Naive B cell (primary cell): ENCODE measurements around the gene CAPZB. TPM values are rescaled to one million over a fixed set of nuclear protein-coding genes. Genes with fewer than 3 reads are reported as not detected.

Experiments
- ATAC-seq, 2 donors: fragments of 150-1000 bp; cut with Tn5 transposase; 2 replicates each; pipeline ENCODE4 v1.10.0; 2021; ENCODE audit warnings: low read depth in 2 of 2, mild to moderate bottlenecking in 2 of 2, moderate library complexity in 2 of 2
- DNase-seq: peaks from one replicate; pipeline ENCODE4 v3.0.0; 2022
- H3K27ac Mint-ChIP-seq, 6 donors: one replicate each; pipeline ENCODE4 v1.8.0; 2020 to 2022; ENCODE audit warnings: mild to moderate bottlenecking in 6 of 6, mixed read lengths in 6 of 6, moderate library complexity in 5 of 6, inconsistent platforms in 2 of 6
- H3K27me3 Mint-ChIP-seq, 3 donors: one replicate each; pipeline ENCODE4 v1.8.0; 2021 to 2022; ENCODE audit warnings: mixed read lengths in 3 of 3, mild to moderate bottlenecking in 1 of 3
- H3K36me3 Mint-ChIP-seq, 2 donors: one replicate each; pipeline ENCODE4 v1.8.0; 2020 to 2022; ENCODE audit warnings: mixed read lengths in 2 of 2, inconsistent platforms in 1 of 2, mild to moderate bottlenecking in 1 of 2
- H3K4me1 Mint-ChIP-seq, 3 donors: one replicate each; pipeline ENCODE4 v1.8.0; 2020 to 2022; ENCODE audit warnings: mixed read lengths in 3 of 3, inconsistent platforms in 1 of 3, mild to moderate bottlenecking in 1 of 3, moderate library complexity in 1 of 3
- H3K4me3 Mint-ChIP-seq, 8 donors: one replicate each; pipeline ENCODE4 v1.8.0; 2020 to 2022; ENCODE audit warnings: mild to moderate bottlenecking in 8 of 8, mixed read lengths in 8 of 8, moderate library complexity in 8 of 8, inconsistent platforms in 2 of 8
- H3K9me3 Mint-ChIP-seq, 7 donors: one replicate each; pipeline ENCODE4 v1.8.0; 2020 to 2022; ENCODE audit warnings: mixed read lengths in 7 of 7, mild to moderate bottlenecking in 5 of 7, inconsistent platforms in 2 of 7, moderate library complexity in 1 of 7
- polyA plus RNA-seq, 6 donors: library from polyadenylated mRNA; unstranded; fragments of 300-500 nt; fragmentation: Illumina TruSeq; gene quantifications; one replicate each; pipeline ENCODE4 v1.2.3, GENCODE V29; 2021; ENCODE audit warnings: low read depth in 6 of 6

CAPZB gene
- polyA plus RNA-seq, 6 donors from 2014 or later, result 328 to 445 (median 382) TPM

DNA sequence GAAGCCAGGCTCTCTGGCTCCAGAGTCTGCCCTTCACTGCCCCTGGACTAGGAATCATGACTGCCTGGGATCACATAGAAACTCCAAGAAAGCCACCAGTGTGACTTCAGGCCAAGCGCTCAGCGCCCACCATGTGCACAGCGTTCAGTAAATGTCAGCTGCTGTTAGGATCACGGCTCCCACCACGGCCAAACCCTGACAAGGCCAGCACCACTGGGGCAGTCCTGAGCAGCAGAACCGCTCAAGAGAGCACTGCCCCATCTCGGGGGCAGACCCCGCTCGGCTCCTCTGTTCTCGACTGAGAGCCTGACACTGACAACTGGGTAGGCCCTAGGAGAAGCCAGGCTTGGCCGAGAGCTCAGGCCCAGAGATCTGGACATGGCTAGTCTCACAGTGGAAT, 10.0 kb downstream of the CAPZB start:
- Mint-ChIP-seq H3K27me3 (no peaks in the 10 kb centered on the region), H3K4me1 (peaks cover 64 to 94% (median 79%) of the 10 kb centered on the region in 3 donors), H3K9me3 (no peaks in the 10 kb centered on the region), H3K4me3 (peak overlapping the region in 1 of 8 donors; percentile 15), H3K27ac (peak overlapping the region in 3 of 6 donors; percentile 35 to 94 (median 82)), H3K36me3 (no peaks in the 10 kb centered on the region)
- DNase-seq (no peak), ATAC-seq (no peak)

- no peaks in the 10 kb centered on the region for H3K36me3 Mint-ChIP-seq
- no peaks in the 10 kb centered on the region for H3K9me3 Mint-ChIP-seq
- H3K4me3 Mint-ChIP-seq, result peak overlapping the region in 4 of 8 donors; percentile 25 to 41 (median 27)
- peaks cover 63 to 94% (median 79%) of the 10 kb centered on the region in 3 donors for H3K4me1 Mint-ChIP-seq
- peak overlapping the region in 5 of 6 donors; percentile 33 to 92 (median 57) for H3K27ac Mint-ChIP-seq
- DNase-seq (no peak), ATAC-seq (no peak)
- H3K27me3 Mint-ChIP-seq, result no peaks in the 10 kb centered on the region
These were observed 13.2 kb downstream of the CAPZB start for GRCh38 chr1:19472174-19472573.

- Mint-ChIP-seq H3K27me3 (no peaks in the 10 kb centered on the region), H3K4me1 (peaks cover 58 to 93% (median 78%) of the 10 kb centered on the region in 3 donors), H3K9me3 (no peaks in the 10 kb centered on the region), H3K27ac (peak overlapping the region; percentile 91 to 99 (median 94)), H3K4me3 (peak overlapping the region; percentile 72 to 94 (median 88)), H3K36me3 (no peaks in the 10 kb centered on the region)
- DNase-seq (no peak), ATAC-seq (no peak)
These were observed 16.3 kb downstream of the CAPZB start for GRCh38 chr1:19469004-19469403.

- H3K27ac Mint-ChIP-seq, result peak overlapping the region; percentile 91 to 99 (median 94)
- H3K27me3 Mint-ChIP-seq, result no peaks in the 10 kb centered on the region
- DNase-seq, result peak; percentile 67
- no peaks in the 10 kb centered on the region for H3K9me3 Mint-ChIP-seq
- H3K4me3 Mint-ChIP-seq, result peak overlapping the region; percentile 72 to 94 (median 88)
- no peaks in the 10 kb centered on the region for H3K36me3 Mint-ChIP-seq
- H3K4me1 Mint-ChIP-seq, result peaks cover 63 to 93% (median 82%) of the 10 kb centered on the region in 3 donors
- peak; percentile 90 to 91 for ATAC-seq
These were observed 16.9 kb downstream of the CAPZB start for GRCh38 chr1:19468397-19468956.

DNA sequence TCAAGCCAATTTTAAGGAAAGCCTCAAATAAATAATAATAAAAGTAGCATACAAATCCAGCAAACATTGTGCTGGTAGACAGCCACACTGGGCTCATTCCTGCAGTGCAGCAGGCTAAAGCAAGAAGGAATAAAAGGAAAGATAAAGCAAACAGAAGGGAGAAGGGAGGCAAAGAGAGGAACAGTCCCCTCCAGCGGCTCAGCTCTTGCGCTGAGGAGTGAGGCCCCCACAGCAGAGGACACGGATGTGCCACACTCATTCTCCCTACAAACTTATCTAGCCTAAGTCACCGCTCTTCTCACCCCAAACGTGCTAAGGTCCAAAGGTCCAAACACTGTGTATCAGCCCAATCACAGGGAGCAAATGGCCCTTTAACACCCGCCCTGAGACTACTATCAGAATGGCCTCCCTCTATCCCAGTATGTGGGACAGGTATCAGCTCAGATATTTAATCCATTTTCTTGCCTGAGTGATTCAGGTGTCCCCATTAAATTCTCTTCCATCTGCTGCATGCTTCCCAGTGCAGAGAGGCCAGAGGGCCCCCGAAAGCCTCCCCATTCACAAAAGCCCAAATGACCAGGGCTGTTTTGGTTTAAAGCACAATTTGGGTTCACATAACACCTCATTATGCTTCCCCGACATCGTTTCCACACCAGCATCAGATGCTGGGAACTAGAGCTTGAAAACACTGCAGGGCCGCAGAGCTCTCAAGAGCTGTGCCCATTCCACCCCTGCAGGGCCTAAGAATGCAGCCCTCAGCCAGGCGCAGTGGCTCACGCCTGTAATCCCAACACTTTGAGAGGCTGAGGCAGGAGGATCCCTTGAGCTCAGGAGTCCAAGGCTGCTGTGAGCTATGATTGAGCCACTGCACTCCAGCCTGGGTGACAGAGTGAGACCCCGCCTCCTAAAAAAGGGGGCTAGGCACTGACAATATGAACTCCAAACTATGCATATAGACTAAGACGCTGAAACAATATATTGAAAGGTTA, 17.8 kb downstream of the CAPZB start:
- ATAC-seq (no peak), DNase-seq (no peak)
- Mint-ChIP-seq H3K4me1 (peaks cover 71 to 99% (median 91%) of the 10 kb centered on the region in 3 donors), H3K36me3 (no peaks in the 10 kb centered on the region), H3K4me3 (peak overlapping the region in 6 of 8 donors; percentile 26 to 94 (median 81)), H3K9me3 (no peaks in the 10 kb centered on the region), H3K27me3 (no peaks in the 10 kb centered on the region), H3K27ac (peak overlapping the region; percentile 42 to 99 (median 90))

DNA sequence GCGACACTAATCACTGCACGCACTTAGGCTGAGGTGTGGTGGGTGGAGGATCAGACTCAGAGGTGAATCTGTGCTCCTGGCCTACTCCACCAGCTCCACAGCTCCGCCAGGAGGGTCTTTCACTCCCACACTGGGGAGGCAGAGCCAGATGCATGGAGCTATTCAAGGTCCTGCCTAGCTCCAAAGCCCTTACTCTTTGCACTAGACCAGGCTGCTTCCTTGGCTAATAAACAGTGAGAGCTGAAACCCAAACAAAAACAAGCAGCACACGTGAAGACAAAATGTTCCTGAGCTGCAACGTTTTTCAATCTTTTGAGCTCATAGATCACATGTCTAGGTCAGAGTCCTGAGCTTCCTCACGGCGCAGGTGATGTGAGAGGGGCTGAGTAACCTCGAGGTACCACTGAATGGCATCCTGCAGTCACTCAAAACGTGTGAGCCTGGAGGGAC, 19.2 kb downstream of the CAPZB start:
- H3K4me1 Mint-ChIP-seq, result peaks cover 60 to 97% (median 81%) of the 10 kb centered on the region in 3 donors
- no peak for ATAC-seq
- no peaks in the 10 kb centered on the region for H3K27me3 Mint-ChIP-seq

DNA sequence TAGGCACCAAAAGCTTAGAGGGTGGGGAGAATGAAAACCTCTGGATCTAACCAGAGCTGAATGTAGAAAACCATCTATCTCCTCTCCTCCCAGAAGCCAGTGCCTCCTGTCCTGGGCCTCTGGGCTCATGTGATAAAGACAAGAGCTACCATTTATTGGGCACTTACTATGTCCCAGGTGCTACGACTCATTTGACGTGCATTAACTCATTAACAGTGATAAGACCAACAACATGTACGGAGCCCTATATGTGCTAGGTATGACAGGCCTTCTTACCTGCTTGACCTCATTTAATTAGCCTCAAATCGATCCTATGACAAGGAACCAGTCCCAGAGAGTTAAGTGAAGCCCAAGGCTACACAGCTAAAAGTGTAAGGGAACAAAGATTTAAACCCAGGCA, 19.7 kb downstream of the CAPZB start:
- H3K36me3 Mint-ChIP-seq, result no peaks in the 10 kb centered on the region
- H3K4me3 Mint-ChIP-seq, result peak overlapping the region in 2 of 8 donors; percentile 12 to 83
- peak overlapping the region in 4 of 6 donors; percentile 30 to 83 (median 58) for H3K27ac Mint-ChIP-seq

More for the DNA sequence above, 19.2 kb downstream of the CAPZB start:
- H3K36me3 Mint-ChIP-seq, result no peaks in the 10 kb centered on the region
- no peak for DNase-seq
- H3K4me3 Mint-ChIP-seq, result peak overlapping the region in 2 of 8 donors; percentile 10 to 12
- peak overlapping the region in 3 of 6 donors; percentile 43 to 84 (median 83) for H3K27ac Mint-ChIP-seq
- no peaks in the 10 kb centered on the region for H3K9me3 Mint-ChIP-seq

GRCh38 chr1:19465123-19465522, 20.2 kb downstream of the CAPZB start:
- no peaks in the 10 kb centered on the region for H3K36me3 Mint-ChIP-seq
- peaks cover 53 to 96% (median 71%) of the 10 kb centered on the region in 3 donors for H3K4me1 Mint-ChIP-seq
- H3K27me3 Mint-ChIP-seq, result no peaks in the 10 kb centered on the region
- H3K27ac Mint-ChIP-seq, result peak overlapping the region; percentile 28 to 93 (median 83)
- H3K9me3 Mint-ChIP-seq, result no peaks in the 10 kb centered on the region
- H3K4me3 Mint-ChIP-seq, result peak overlapping the region in 5 of 8 donors; percentile 10 to 83 (median 64)
- DNase-seq, result no peak
- no peak for ATAC-seq

More for the DNA sequence above, 19.7 kb downstream of the CAPZB start:
- ATAC-seq (no peak), DNase-seq (no peak)
- Mint-ChIP-seq H3K27me3 (no peaks in the 10 kb centered on the region), H3K4me1 (peaks cover 56 to 96% (median 76%) of the 10 kb centered on the region in 3 donors), H3K9me3 (no peaks in the 10 kb centered on the region)

- Mint-ChIP-seq H3K9me3 (no peaks in the 10 kb centered on the region), H3K4me3 (peak overlapping the region in 6 of 8 donors; percentile 10 to 83 (median 65)), H3K4me1 (peaks cover 54 to 96% (median 70%) of the 10 kb centered on the region in 3 donors), H3K36me3 (peaks cover 0 to 3% of the 10 kb centered on the region in 2 donors), H3K27me3 (no peaks in the 10 kb centered on the region), H3K27ac (peak overlapping the region in 5 of 6 donors; percentile 76 to 94 (median 93))
- no peak for DNase-seq
- no peak for ATAC-seq
These were observed 20.6 kb downstream of the CAPZB start for GRCh38 chr1:19464696-19465095.

- no peaks in the 10 kb centered on the region for H3K9me3 Mint-ChIP-seq
- peaks cover 0 to 7% of the 10 kb centered on the region in 2 donors for H3K36me3 Mint-ChIP-seq
- no peaks in the 10 kb centered on the region for H3K27me3 Mint-ChIP-seq
- DNase-seq, result no peak
- H3K4me1 Mint-ChIP-seq, result peaks cover 53 to 96% (median 70%) of the 10 kb centered on the region in 3 donors
- H3K27ac Mint-ChIP-seq, result peak overlapping the region; percentile 83 to 97 (median 96)
- H3K4me3 Mint-ChIP-seq, result peak overlapping the region; percentile 15 to 93 (median 81)
- ATAC-seq, result no peak
These were observed 21.9 kb downstream of the CAPZB start for GRCh38 chr1:19463504-19463803.

- Mint-ChIP-seq H3K36me3 (peaks cover 0 to 7% of the 10 kb centered on the region in 2 donors), H3K27me3 (no peaks in the 10 kb centered on the region), H3K9me3 (no peaks in the 10 kb centered on the region), H3K4me3 (peak overlapping the region; percentile 15 to 93 (median 84)), H3K4me1 (peaks cover 50 to 96% (median 67%) of the 10 kb centered on the region in 3 donors), H3K27ac (peak overlapping the region; percentile 83 to 97 (median 96))
- peak; percentile 93 to 94 for ATAC-seq
- DNase-seq, result peak; percentile 71
These were observed 22.4 kb downstream of the CAPZB start for GRCh38 chr1:19462781-19463503.

DNA sequence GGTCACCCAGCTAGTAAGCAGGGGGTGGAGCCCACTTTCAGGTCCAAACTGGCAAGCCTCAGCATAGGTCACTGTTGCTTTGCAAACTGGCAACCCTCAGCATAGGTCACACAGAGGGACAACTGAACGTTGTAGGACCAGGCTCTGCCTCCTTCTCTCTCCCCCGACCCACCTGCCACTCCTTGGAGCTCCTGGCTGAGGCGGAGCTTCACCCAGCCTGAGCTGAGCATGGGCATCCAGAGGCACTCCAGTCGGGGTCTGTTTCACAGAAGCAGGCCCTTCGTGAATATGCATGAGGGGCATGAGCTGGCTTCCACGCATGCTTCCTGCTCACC, 24.2 kb downstream of the CAPZB start:
- Mint-ChIP-seq H3K4me3 (no peak overlapping the region), H3K4me1 (peaks cover 58 to 96% (median 71%) of the 10 kb centered on the region in 3 donors), H3K36me3 (peaks cover 0 to 7% of the 10 kb centered on the region in 2 donors), H3K27me3 (no peaks in the 10 kb centered on the region), H3K9me3 (no peaks in the 10 kb centered on the region), H3K27ac (peak overlapping the region in 1 of 6 donors; percentile 84)
- DNase-seq, result no peak
- no peak for ATAC-seq
